Anterior cingulate cortex (tissue), 58 donors: ENCODE data around the gene GNB1.

Experiments
- DNase-seq, 58 donors: peaks; one replicate each; lab custom pipeline; 2025; lab: John Stamatoyannopoulos, UW

Gene GNB1

DNA sequence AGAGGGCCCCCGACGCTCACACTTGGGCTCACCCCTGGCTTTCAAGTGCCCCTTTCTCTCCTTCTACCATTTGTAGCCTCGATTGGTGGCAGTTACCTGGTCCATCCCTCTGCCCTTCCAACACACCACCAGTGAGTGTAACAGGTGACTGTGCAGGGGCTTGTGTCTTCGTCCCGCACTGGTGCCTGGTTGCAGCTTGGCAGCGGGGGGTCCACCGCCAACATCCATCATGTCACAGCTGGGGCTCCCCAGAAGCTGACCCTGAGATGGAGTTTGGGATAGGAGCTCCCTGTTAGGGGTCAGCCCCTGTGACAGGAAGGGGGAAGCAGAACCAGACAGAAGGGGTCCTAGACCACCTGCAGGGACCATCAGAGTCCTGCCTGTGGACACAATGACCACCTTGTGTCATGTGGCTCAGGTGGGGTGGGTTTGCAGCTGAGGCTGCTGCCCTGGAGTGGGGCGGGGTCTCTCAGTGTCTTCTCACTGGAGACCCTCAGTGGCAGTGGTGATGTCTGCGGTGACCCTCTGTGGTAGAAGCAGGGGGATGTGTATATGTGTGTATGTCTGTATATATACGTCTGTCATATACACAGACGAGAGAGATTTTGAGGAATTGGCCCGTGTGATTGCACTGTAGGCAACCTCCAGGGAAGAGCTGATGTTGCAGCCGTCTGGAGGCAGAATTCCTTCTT lies 20.6 kb upstream of the GNB1 start:
- no peak for DNase-seq

DNA sequence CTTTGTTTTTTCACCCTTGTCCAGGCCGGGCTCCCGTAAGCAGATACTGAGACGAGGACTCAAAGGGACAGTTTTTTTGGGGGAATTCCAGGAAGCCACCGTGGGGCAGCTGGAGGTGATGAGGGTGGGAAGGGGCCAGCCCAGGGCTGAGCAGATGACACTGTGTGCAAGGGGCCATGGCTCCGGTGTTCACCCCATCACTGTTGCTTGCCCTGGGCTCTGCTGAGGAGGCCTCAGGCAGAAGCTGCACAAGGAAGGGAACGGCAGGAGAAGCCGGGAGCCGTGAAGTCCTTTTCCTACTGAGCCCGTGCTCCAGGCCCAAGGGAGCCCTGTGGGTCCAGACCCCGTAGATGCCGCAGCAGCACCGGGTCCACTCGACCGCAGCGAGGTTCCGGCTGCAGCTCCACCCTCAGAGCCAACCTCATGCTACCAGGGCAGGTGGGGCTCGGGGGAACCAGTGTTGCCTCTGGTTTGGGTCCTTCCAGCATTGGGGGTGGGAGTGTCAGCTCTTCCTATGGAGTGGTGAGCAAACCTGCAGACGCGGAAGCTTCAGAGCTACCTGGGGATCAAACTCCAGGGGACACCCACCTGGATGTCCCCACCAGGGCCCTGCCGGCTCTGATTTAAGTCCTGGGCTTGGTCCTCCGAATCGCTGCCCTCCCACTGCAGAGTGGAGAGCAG lies 19.9 kb upstream of the GNB1 start:
- DNase-seq = no peak

- DNase-seq = no peak
These were observed 19.2 kb upstream of the GNB1 start for GRCh38 chr1:1910033-1910465.

DNA sequence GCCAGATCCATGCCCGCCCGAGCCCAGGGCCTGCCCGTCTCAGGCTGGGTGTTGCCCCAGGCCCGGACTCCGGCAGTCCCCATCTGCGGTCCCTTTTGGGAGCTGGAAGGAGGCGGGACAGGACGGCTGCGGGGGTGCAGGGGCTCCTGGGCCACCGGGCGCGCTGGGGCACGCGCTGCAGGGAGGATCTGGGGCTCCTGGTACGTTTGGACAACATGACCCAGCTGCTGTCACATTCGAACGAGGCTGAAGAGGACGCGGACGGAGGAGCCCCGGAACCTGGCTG lies 17.6 kb upstream of the GNB1 start:
- peak in 5 of 58 donors; percentile 46 to 69 (median 61) for DNase-seq

- no peak for DNase-seq
These were observed 16.3 kb upstream of the GNB1 start for GRCh38 chr1:1907098-1907736.

DNA sequence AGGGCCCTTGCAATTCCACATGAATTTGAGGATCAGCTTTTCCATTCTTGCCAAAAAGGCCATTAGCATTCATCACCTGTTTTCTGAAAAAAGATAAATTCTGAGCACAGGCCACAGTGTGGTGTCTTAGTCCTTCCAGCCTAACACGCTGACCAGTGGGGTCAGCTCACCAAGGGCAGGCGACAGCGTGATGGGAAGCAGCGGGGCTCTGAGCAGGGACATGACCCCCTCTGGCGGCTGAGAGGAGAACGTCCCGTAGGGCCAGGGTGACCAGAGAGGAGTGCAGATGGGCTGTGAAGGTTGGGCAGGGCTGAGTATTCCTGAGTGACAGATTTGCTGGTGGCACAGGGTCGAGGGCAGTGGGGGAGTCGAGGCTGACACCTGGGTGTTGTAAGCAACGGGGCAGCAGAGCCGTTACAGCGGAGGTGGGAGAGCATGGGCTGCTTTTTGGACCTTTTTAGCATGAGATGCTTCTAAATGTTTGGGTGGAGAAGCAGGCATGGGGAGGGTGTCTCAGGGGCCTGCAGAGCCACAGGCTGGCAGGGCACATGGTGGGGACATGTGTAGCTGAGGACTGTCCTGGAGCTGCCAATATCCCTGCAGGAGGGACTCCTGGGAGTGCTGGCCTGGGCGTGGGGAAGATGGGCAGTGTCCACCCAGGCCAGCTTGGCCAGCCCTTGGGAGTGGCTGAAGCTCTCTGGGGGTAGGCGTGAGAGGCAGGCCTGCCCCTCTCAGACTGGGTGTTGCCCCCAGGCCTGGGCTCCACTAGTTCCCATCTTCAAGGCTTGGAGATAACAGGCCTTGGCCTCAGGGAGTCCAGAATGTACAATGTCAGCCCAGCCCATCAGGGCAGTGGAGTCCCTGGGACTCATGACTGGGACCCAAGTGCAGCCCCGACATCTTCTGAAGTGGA lies 15.6 kb upstream of the GNB1 start:
- peak in 56 of 58 donors; percentile 11 to 87 (median 70) for DNase-seq

GRCh38 chr1:1903224-1903623 lies 12.3 kb upstream of the GNB1 start:
- DNase-seq = no peak

DNA sequence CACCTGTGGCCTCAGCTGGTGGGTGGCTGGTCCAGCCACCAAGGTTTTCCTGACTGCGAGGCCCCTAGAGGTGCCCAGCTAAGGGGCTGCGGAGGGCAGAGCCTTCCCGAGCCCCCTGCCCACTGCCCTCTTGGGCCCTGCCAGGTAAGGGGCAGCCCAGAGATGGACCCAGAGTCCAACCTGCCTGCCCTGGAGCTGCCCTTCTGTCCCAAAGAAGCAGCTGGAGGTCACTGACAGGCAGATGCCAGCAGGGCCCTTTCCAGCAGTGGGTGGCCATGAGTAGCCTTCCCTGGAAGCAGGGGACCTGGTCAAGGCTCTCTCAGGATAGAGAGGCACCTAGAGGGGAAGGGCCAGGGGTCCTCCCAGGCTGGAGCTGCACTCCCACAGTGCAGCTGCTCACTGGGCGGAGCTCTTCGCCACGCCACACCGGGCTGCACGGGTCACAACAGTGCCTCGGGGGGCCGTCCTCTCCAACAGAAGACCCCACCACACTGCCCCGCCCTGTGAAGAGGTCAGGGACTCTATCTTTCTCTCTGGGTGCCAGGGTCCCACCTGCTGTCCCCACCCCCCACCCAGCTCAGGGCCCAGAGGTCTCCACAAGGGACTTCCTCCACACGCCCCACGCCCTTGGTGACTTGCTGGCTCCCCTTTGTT lies 10.9 kb upstream of the GNB1 start:
- no peak for DNase-seq

GRCh38 chr1:1900883-1901640 lies 10.2 kb upstream of the GNB1 start:
- no peak for DNase-seq

- no peak for DNase-seq
These were observed 9.1 kb upstream of the GNB1 start for GRCh38 chr1:1899967-1900327.

GRCh38 chr1:1899266-1899966 lies 8.5 kb upstream of the GNB1 start:
- no peak for DNase-seq

- DNase-seq = no peak
These were observed 7.5 kb upstream of the GNB1 start for GRCh38 chr1:1898246-1898933.

DNA sequence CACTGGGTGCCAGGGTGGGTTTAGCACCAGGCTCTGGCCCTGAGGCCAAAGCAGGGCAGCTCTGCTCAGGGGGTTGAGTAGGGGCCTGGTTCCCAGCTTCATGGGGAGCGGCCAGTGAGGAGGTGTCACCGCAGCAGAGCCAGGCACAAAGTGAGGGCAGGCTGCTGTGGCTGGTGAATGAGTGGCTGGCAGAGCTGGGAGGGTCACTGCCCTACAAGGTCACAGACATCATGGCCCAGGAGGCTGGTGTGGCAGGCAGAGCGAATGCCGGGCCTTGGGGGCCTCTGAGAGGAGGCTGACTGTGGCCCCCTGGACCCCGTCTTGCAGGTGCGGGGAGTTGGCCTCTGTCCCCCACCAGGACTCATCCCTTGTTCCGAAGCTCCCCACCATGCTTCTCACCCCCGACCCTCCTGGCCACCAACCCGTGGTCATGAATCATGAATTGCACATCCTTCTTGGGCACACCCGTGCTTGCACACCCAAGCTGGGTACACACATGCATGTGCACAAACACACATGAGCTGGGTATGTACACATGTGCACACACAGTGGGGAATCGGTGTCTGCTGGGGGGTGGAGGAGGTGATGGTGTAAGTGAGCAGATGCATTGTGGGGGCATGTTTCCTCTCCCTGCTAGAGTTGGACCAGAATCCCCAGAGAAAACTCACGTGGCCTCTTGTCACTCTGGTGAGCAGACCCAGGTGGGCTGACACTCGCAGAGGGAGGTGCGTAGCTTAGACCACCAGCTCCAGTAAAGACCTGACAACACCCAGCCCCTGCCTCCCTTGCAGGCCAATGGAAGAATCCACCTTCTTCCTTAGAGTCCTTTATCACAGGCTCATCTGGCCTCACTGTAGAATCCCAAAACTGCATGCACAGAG lies 4.8 kb upstream of the GNB1 start:
- no peak for DNase-seq

DNA sequence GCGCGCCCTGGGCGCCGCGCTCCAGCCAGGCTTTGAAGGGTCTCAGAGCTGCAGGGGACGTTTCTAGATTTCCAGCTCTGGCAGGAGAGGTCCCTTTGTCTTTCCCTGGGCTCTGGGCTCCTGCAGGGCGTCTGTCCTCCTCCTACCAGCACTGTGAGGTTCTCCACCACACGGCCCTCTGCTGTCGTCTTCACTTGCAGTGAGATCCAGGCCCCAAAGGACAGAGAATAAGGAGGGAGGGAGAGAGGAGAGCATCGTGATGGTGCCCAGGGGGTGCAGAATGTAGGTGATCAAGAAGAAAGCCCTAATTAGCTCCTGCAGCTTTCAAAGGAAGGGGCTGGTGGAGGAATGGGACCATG lies 4.2 kb upstream of the GNB1 start:
- no peak for DNase-seq

DNA sequence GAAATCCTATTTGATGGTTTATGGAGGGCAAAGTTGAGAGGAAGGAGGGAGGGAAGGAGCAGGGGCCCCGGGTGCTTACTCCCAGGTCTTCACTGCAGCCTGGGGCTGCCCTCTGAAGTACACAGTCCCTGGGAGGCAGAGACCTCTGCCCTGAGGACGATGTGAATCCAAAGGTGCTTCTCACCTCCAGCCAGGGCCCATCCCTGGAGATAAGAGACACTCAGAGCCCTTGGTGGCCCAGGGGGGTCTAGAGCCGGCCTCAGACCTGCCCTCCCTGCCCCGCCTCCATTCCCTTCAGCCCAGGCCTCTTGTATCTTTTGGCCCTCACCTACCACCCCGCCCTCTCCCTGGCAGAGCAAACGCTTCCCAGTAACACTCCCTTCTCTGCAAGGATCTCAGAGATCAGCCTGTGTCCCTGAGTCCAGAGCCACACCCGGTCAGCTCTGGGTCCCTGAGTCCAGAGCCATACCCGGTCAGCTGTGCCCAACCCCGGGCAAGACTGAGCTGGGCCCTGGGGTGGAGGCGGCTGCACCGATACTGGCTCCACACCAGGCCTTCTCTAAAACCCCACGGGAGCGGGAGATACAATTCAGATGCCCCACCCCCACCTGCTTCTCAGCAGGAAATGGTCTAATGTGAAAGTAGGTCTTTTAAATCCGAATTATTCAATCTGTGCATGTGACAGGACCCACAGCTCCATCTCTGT lies 3.6 kb upstream of the GNB1 start:
- DNase-seq = no peak

GRCh38 chr1:1893997-1894353 lies 3.1 kb upstream of the GNB1 start:
- no peak for DNase-seq
